Smooth muscle cell (in vitro differentiated cells): Measurements from ENCODE around the gene IL18BP. TPM values are rescaled to one million over a fixed set of nuclear protein-coding genes. Genes with fewer than 3 reads are reported as not detected.
A peak's percentile ranks its signal among the peaks of the same experiment; 100 is the strongest.

ENCODE experiments used
- DNase-seq: peaks from one replicate; lab custom pipeline; 2025; ENCODE audit not compliant: unreplicated experiment; lab: John Stamatoyannopoulos, UW
- H2AFZ ChIP-seq: fragments of 200-600 bp; sonication (generic); 2 replicates; pipeline ENCODE4 v1.6.0; 2016; ENCODE audit warnings: antibody characterized with exemption, low read depth, mild to moderate bottlenecking
- H3F3A ChIP-seq: fragments of 200-600 bp; sonication (generic); 2 replicates; pipeline ENCODE4 v1.6.0; 2017; ENCODE audit warnings: antibody characterized with exemption, low read depth
- H3K27ac ChIP-seq: fragments of 200-600 bp; sonication (generic); 2 replicates; pipeline ENCODE4 v1.5.1; 2016; ENCODE audit warnings: low read depth, mild to moderate bottlenecking
- H3K27me3 ChIP-seq: fragments of 200-600 bp; sonication (generic); 2 replicates; pipeline ENCODE4 v1.6.1; 2016; ENCODE audit warnings: low read depth, mild to moderate bottlenecking
- H3K36me3 ChIP-seq: fragments of 200-600 bp; sonication (generic); 2 replicates; pipeline ENCODE4 v1.5.1; 2016; ENCODE audit warnings: low read depth
- H3K4me1 ChIP-seq: fragments of 200-600 bp; sonication (generic); 2 replicates; pipeline ENCODE4 v1.5.1; 2016; ENCODE audit warnings: low read depth
- H3K4me2 ChIP-seq: fragments of 200-600 bp; sonication (generic); 2 replicates; pipeline ENCODE4 v1.6.0; 2016; ENCODE audit warnings: mild to moderate bottlenecking
- H3K4me3 ChIP-seq: fragments of 200-600 bp; sonication (generic); 2 replicates; pipeline ENCODE4 v1.5.1; 2016; ENCODE audit warnings: mild to moderate bottlenecking
- H3K79me2 ChIP-seq: fragments of 200-600 bp; sonication (generic); 2 replicates; pipeline ENCODE4 v1.6.0; 2016; ENCODE audit warnings: low read depth, mild to moderate bottlenecking
- H3K9ac ChIP-seq: fragments of 200-600 bp; sonication (generic); 2 replicates; pipeline ENCODE4 v1.6.0; 2016; ENCODE audit warnings: low read depth
- H3K9me3 ChIP-seq: fragments of 200-600 bp; sonication (generic); replicated peaks from 2 replicates; pipeline ENCODE4 v1.5.1; 2016; ENCODE audit warnings: low read depth
- H4K20me1 ChIP-seq: fragments of 200-600 bp; sonication (generic); 2 replicates; pipeline ENCODE4 v1.6.0; 2016; ENCODE audit warnings: low read depth
- CTCF ChIP-seq: fragments of 200-600 bp; sonication (generic); IDR thresholded peaks from 2 replicates; pipeline ENCODE4 v1.5.1; 2017; ENCODE audit warnings: borderline replicate concordance, mild to moderate bottlenecking, antibody characterized with exemption; ENCODE audit not compliant: insufficient read depth, poor library complexity, severe bottlenecking
- WGBS: methylation state at CpG from one replicate; pipeline ENCODE4 v1.1.7; 2016; ENCODE audit warnings: low lambda C conversion rate; 5-methylcytosine and 5-hydroxymethylcytosine counted together
- polyA plus RNA-seq: library from polyadenylated mRNA; unstranded; fragments of >200 nt; fragmentation: Nextera tagmentation; extraction: Ambion mirVana; gene quantifications from 2 replicates; pipeline ENCODE4 v1.2.1, GENCODE V29; 2016
- total RNA-seq: library from RNA; depleted of rRNA; stranded (reverse); fragments of >200 nt; gene quantifications from 2 replicates; pipeline ENCODE4 v1.2.3, GENCODE V29; 2014

Gene IL18BP
- total and polyA plus RNA-seq, 2 experiments from 2014 or later = 0.55 to 4.5 TPM

DNA sequence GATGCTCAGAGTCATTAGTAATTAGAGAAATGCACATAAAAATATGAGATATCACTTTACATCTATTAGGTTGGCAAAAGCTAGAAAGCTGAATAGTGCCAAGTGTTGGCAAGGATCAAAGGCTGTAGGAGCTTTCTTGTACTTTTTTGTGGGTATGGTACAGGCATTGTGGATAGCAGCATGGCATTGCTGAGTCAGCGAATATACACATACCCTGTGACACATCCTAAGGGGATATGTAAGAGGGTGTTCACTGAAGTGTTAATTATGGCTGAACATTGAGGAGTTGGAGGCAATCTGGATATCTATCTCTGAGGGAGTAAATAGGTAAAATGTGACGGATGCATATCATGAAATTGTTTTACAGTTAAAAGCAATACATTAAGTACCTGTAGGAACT is 27.0 kb upstream of the IL18BP start:
- no peaks in the 10 kb centered on the region for H3K27me3 ChIP-seq
- H3K4me1 ChIP-seq = no peaks in the 10 kb centered on the region
- no peaks in the 10 kb centered on the region for H3K9me3 ChIP-seq
- peaks cover 20% of the 10 kb centered on the region for H3K79me2 ChIP-seq
- H3K4me3 ChIP-seq = no peak overlapping the region
- WGBS = 94% methylated on average over 2 of the region's 2 CpGs
- H4K20me1 ChIP-seq = peaks cover 47% of the 10 kb centered on the region
- peaks cover 9% of the 10 kb centered on the region for H3K36me3 ChIP-seq
- H3F3A ChIP-seq = no peaks in the 10 kb centered on the region
- no peak for TF ChIP-seq CTCF
- no peak overlapping the region for H3K27ac ChIP-seq
- H3K4me2 ChIP-seq = no peak overlapping the region
- H2AFZ ChIP-seq = no peak overlapping the region
- DNase-seq = no peak
- no peak overlapping the region for H3K9ac ChIP-seq

- no peak overlapping the region for H3K27ac ChIP-seq
- H3K36me3 ChIP-seq = no peaks in the 10 kb centered on the region
- no peak overlapping the region for H3K9ac ChIP-seq
- no peaks in the 10 kb centered on the region for H3K9me3 ChIP-seq
- DNase-seq = no peak
- H4K20me1 ChIP-seq = peaks cover 47% of the 10 kb centered on the region
- no peaks in the 10 kb centered on the region for H3F3A ChIP-seq
- no peak overlapping the region for H3K4me3 ChIP-seq
- no peaks in the 10 kb centered on the region for H3K4me1 ChIP-seq
- H3K27me3 ChIP-seq = no peaks in the 10 kb centered on the region
- TF ChIP-seq CTCF = no peak
- H3K79me2 ChIP-seq = no peaks in the 10 kb centered on the region
- no peak overlapping the region for H2AFZ ChIP-seq
- 98% methylated on average over 5 of the region's 5 CpGs for WGBS
- no peak overlapping the region for H3K4me2 ChIP-seq
Observed at GRCh38 chr11:71976551-71976950, 22.2 kb upstream of the IL18BP start.

DNA sequence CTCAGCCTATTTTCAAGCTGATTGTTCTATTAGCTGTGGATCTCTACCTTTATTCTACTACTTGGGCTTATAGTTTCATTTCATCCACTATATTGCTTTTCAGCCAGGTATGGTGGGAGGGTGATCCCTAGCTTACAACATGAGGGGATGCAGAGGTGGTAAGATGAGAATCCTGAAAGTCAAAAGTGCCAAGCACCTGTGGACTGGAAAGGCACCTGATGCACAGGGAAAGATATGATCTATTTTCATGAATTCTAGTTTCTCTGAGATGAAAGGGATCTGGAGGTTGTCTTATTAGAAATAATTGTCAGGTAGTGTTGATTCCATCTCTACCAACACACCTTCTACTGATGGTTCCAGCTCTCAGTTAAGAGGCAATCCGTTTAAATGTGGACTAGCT is 21.6 kb upstream of the IL18BP start:
- Histone ChIP-seq H3K36me3 (no peaks in the 10 kb centered on the region), H3F3A (no peaks in the 10 kb centered on the region), H4K20me1 (peaks cover 41% of the 10 kb centered on the region), H3K4me1 (no peaks in the 10 kb centered on the region), H3K4me2 (no peak overlapping the region), H2AFZ (no peak overlapping the region), H3K27ac (no peak overlapping the region), H3K27me3 (no peaks in the 10 kb centered on the region), H3K9me3 (no peaks in the 10 kb centered on the region), H3K79me2 (no peaks in the 10 kb centered on the region), H3K9ac (no peak overlapping the region), H3K4me3 (no peak overlapping the region)
- no peak for DNase-seq
- no peak for TF ChIP-seq CTCF
- WGBS = 95% methylated on average over 1 of the region's 1 CpG

GRCh38 chr11:71977743-71978418 is 20.8 kb upstream of the IL18BP start:
- H3K79me2 ChIP-seq = no peaks in the 10 kb centered on the region
- no peak overlapping the region for H3K9ac ChIP-seq
- no peak overlapping the region for H2AFZ ChIP-seq
- H3K4me2 ChIP-seq = no peak overlapping the region
- no peaks in the 10 kb centered on the region for H3K4me1 ChIP-seq
- no peaks in the 10 kb centered on the region for H3F3A ChIP-seq
- TF ChIP-seq CTCF = peak; percentile 53
- no peaks in the 10 kb centered on the region for H3K9me3 ChIP-seq
- no peaks in the 10 kb centered on the region for H3K27me3 ChIP-seq
- H3K27ac ChIP-seq = no peak overlapping the region
- no peak overlapping the region for H3K4me3 ChIP-seq
- 85% methylated on average over 7 of the region's 7 CpGs for WGBS
- no peak for DNase-seq
- no peaks in the 10 kb centered on the region for H3K36me3 ChIP-seq
- H4K20me1 ChIP-seq = peaks cover 40% of the 10 kb centered on the region
